Measurements from ENCODE around the gene PHYHIPL.
"Not testable (repeated sequence)": the region's sequence is repeated elsewhere in the genome, so short reads cannot be mapped to it uniquely, and the experiment has no call there.

Gene PHYHIPL

DNA sequence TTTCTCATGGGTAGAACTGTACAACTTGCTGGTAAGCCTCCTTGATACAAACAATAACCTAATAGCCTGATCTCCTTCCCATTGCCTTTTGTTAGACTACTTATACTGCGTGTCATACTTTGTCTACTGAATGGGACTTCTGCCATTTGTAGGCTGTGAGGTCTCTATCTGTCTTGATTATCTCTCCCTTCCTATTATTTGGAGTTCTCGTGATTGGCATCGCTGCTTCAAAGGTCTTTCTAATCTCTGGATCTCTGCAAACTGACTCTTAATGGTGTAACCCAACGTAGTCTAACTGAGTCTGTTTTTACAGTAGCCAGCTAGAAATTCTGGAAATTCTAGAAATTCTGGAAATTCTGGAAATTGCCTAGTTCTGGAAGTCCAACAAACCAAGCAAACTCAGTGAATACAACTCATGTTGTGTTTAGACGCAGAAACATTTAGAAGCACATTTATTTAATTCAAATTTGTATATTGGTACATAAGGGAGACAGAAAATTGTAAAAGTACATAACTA is 29.8 kb downstream of the PHYHIPL start:
- no peak for DNase-seq

DNA sequence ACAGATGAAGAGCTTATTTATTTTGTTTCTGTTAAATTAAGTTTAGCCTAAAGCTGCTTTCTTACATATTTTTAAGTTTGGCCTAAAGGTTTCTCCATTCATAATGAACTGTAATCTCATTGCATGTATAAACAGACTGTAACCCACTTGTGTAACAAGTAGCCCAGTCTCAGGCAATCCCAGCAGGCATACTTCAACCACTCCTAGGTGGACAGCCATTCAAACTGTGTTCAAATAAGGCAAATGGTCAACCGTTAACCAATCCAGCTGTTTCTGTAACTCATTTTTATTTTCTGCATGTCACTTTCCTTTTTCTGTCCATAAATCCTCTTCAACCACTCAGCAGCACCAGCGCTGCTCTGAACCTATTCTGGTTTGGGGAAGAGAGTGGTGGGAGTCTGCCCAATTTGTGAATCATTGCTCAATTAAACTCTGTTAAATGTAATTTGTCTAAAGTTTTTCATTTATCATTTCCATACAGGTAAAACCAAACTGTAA is 35.9 kb downstream of the PHYHIPL start:
- no peak for DNase-seq

DNA sequence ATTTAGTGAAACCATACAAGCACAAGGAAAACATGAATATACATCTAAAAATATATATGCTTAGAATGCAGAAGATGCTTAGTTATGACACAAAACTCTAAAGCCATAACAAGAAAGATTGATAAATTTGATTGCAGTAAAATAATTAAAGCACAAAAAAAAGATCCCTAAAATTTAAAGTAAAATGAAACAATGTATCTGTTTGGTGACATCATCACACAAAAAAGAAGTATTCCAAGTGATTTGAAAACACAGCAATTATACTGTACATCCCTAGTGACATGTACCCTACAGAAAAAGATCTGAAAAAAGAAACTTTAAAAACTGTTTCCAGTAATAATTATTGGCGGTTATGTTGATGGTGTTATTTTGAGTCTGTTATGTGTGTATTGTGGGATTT is 37.7 kb downstream of the PHYHIPL start:
- no peak for DNase-seq

DNA sequence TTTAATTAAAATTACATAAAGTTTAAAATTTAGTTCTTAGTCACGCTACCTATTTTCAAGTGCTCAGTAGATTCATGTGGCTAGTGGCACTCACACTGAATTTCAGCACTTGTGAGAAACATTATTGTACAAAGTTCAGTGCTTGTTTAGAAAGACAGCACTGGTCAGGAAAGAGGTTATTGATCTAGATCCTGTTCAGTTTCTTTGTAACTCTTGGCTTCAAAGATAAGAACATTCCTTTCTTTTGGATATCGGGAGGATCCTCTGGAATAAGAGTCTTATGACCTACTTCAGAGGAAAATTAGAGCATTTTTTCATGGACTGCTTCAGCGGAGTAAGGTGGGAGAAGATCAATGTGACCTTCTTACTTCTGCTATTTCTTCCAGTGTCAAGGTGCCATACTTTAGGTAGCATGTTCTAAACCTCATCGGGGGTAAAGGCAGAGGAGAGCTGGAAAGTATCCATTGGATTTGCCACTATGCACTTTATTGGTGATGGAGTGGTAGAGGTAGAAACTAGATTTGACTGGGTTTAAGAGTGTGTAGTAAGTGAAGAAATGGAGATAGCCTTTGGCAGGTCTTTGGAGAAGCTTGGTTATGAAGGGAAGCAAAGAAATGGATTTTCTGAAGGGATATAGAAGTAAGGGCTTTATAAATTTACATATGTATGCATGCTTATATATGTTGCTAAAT is 39.9 kb downstream of the PHYHIPL start:
- DNase-seq = no peak

DNA sequence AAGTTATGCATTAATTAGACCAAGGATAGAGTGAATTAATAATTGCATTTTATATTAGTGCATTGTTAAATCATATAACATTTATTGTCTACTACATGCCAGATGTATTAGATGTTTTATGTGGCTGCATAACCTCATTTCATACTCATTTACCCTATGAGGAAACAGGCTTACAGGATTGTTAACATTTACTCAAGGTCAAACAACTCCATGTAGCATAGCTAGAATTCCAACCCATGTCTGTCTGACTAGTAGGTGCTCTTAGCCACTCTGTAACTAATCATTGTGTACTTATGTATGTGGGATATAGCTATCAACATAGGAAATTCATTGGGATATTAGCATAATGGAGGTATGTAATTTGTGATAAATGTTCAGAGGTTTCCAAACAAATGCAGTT is 46.3 kb downstream of the PHYHIPL start:
- no peak for DNase-seq

DNA sequence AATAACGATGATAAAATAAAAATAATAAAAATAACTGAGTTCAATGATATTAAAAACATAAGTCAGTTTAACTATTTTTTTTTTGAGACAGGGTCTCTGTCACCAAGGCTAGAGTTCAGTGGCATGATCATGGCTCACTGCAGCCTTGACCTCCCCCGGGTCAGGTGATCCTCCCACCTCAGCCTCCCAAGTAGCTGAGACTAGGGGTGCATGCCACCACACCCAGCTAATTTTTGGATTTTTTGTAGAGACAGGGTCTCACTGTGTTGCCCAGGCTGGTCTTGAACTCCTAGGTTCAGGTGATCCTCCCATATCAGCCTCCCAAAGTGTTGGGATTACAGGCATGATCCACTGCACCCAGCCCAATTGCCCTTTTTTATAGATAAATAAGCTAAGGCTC is 47.2 kb downstream of the PHYHIPL start:
- DNase-seq = not testable (repeated sequence)

DNA sequence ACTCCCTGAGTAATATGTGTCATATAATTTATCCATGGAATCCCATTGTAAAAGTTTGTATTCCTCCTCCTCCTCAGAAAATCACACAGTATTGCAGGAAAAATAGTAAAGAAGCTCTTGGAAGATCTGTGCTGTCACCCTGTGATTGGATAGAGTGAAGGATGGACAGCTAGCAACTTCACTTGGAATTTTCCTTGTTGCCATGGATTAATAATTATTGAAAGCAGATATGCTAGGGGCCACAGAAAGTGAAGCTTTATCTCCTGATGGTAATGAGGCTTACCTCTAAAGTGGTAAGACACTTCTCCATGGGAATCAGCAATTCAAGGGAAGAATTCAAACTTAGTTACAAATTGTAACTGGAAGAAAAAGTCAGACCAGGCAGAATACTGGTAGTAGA is 48.8 kb downstream of the PHYHIPL start:
- no peak for DNase-seq

DNA sequence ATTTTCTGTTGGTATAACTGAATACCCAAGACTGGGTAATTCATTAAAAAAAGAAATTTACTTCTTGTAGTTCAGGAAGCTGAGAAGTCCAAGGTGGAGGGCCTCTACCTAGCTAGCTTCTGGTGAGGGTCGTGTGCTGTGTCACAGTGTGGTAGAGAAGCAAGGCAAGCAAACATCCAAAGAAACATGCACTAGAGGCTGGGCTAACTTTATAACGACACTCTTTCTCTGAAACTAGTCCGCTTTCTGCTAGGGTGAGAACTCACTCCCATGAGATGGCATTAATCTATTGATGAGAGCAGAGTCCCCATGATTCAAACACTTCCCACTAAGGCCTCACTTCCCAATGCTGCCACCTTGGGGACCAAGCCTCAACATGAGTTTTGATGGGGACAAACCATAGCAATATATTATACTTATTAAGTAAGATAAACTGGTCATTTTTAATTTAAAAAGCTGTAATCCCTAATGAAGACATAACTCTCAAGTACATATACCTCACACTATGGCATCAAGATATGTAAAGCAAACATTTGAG is 50.8 kb downstream of the PHYHIPL start:
- no peak for DNase-seq

DNA sequence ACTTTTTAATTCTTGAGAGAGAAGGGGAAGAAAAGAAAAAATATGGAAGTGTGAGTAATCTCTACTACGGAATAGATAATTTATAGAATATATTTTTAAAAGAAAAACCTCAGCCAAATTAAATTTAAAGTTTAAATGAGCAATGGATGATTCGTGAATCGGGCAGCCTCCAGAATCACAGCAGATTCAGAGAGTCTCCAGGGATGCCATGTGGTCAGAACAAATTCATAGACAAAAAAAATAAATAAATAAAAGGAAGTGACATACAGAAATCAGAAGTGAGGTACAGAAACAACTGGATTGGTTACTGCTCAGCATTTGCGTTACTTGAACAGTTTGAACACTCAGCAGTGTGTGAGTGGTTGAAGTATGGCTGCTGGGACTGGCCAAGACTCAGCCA is 53.0 kb downstream of the PHYHIPL start:
- no peak for DNase-seq

DNA sequence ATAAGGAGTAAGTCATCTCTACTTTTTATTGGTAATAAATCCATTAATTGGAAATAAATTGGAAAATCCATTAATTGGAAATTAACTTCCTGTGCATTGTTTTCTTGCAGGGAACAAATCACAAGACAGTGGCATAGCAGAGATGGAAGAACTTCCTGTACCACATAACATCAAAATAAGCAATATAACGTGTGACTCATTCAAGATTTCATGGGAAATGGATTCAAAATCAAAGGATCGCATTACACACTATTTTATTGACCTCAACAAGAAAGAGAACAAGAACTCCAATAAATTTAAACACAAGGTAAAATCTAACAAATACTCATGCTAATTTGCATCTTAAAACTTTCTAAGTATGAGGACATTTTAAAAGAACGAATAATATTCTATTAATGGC is 57.8 kb downstream of the PHYHIPL start:
- DNase-seq = no peak

DNA sequence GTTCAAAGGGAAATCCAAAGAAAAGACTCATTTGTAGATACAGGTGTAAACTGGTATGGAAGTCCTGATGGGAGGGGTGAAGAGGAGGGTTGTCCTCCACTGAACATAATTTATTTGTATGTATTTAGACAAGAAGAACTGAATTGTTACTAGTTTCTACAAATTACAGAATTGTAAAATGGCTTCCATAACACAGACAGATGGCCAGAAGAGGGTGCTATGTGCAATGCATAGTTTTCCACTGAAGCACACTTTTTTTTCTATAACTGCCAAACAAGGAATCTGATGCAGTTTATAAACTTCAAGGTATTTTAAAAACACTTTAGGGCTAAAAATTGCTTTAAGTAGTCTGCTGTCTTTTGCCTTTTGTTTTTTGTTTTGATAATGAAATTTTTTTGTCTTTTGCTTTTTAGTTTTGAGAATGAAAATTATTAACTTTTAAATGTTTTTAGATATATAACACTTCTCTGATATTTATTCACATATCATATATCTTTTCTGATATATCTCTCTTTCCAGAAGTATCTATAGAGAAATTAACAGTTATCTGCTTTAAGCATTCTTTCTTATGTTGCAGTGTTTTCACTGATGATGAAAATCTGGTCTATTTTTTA is 58.5 kb downstream of the PHYHIPL start:
- no peak for DNase-seq

DNA sequence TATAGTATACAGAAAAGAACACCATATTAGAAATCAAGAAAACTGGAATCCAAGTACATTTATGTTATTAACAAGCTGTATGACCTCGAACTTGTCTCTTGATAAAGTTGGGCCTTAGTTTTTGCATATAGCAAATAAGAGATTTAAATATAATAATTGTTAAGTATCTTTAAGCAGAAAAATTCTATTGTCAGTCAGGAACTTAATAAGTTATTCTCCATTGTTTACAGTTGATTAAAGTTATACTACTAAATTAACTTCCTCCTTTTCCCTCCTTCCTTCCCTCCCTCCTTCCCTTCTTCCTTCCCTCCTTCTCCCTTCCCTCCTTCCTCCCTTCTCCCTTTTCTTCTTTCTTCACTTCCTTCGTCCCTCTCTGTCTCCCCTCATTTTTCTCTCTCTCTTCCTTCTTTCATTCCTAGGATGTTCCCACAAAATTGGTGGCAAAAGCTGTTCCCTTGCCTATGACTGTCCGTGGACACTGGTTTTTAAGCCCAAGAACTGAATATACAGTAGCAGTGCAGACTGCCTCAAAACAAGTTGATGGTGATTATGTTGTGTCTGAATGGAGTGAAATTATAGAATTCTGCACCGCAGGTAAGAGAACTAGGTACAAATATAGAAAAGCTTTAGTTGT is 59.7 kb downstream of the PHYHIPL start:
- no peak for DNase-seq

DNA sequence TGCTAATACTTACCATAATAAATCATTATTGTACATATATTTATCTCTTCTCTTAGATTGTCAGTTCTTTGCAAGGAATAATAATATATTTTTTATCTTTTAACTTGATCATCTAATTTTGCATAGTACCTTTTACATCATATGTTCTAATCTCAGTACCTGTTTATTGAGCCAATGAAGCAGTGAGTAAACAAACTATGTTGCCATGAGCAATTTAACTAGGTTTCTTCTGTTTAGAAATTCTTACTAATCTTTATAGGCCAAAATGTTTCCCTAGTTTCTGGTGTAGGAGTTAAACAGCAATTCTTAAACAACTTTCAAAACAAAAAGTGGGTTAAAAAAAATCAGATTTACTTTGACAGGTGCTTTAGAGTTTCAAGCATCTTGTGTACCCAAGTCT is 61.3 kb downstream of the PHYHIPL start:
- no peak for DNase-seq

DNA sequence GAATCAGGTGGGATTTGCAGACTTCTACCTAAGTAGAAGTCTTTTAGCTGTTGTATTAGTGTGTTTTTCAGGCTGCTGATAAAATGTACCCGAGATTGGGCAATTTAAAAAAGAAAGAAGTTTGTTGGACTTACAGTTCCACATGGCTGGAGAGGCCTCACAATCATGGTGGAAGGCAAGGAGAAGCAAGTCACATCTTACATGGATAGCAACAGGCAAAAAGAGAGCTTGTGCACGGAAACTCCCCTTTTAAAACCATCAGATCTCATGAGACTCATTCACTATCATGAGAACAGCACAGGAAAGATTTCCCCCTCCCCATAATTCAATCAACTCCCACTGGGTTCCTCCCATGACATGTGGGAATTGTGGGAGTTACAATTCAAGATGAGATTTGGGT is 62.7 kb downstream of the PHYHIPL start:
- DNase-seq = not testable (repeated sequence)

DNA sequence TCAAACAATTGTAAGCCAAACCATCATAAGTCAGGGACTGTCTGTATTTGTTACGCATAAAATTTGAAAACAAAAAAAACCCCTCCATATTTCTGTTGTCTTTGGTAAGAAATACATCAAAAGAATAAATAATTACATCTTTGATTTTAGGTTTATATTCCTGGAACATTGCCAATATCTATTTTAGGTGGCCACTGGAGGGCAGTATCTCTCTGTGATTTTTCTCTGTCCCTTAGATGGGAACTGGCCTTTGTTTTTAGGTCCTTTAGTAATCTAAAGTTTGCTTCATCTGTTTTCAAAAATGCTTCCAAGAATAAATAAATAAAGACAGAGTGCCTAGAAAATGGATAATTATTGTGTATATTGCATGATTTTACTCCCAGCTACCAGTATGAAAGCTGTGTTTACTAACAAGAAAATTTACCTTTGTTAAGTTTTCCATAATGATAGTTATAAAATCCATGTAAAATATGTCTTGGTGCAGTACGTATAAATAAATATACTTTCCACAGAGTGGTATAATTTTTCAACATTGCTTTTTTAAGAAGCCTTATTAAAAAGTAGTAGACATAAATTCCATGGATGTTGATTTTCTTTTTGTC is 64.2 kb downstream of the PHYHIPL start:
- DNase-seq = no peak

DNA sequence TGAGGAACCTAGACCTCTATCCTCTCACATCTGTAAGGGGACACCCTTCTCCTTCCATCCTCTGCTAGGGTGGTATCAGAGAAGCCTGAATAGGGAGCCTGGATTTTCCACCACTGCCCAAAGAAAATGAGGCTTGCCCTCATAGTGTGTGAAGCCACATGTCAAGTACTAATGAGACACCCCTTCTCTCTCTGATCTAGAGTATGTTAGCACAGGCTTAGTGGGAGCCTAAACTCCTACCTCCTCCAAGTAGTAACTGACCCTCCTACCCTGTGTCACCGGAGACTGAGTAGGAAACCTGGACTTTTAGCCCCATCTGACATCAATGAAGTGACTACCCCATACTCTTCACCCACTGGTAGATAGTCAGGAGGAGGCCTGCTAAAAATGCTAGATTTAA is 65.6 kb downstream of the PHYHIPL start:
- no peak for DNase-seq

DNA sequence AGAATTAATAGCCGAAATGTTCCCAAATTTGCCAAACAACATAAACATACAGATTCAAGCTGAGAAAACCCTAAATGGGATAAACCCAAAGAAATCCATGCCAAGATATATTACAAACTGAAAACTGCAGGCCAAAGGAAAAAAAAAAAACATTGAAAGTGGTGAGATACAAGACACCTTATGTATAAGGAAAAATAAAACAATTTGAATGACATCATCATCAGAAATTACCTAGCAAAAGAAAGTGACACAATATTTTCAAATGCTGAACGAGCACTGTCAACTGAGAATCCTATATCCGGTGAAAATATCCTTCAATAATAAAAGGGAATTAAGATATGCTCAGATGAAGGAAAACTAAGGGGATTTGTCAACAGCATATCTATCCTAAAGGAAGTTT is 66.5 kb downstream of the PHYHIPL start:
- no peak for DNase-seq

DNA sequence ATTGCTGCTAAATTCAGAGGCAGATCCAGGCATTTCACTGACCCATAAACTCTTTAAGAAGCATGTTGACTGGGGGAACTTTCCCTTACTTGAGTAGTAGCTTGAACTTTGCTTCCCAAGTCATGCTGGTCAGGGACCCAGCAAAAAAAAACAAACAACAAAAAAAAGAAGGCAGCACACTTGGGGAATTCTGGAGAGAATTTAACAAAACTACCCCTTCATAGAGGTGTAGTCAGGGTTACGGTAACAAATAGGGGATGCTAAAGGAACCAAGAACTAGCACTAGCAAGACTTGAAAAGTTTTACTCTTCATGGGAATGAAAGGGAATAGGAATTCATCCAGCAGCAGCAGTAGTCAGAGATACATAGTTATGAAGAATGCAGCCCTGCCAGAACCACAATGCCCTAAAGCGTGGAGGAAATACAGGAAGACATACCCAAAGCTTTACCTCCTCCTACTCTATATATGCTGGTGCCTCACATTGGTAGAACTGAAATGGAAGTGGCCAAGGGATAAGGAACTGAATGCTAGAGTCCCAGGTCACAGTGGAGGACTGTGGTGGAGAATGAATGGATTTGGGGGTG is 67.3 kb downstream of the PHYHIPL start:
- no peak for DNase-seq

DNA sequence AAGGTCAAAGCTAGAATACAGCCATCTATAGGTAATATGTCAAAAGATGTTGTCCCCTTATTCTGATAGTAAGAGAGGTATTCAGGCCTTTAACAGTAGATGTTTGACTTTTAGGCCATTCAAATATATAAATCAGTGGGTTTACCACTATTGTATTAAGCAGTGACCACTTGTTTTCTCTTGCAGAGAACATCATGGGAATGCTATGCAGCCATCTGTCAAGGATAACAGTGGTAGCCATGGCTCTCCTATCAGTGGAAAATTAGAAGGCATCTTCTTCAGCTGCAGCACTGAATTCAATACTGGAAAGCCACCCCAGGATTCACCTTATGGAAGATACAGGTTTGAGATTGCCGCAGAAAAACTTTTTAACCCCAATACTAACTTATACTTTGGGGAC is 68.4 kb downstream of the PHYHIPL start:
- no peak for DNase-seq

DNA sequence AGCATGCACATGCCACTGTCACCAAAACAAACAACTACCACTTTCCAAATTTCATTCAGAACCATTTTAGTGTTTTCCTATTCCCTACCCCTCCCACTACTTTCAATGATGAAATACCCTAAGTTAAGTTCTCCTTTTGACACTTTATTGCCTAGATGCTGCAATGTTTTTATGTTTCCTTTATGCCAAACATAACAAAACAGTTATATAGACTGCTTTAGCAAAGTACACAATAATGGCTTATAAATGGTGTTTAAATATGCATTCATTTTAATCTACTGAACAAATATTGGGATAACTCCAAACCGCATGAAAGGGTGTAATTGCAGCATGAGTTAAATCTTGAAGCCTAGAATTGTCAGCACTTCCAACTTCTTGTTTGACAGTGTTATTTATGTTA is 69.2 kb downstream of the PHYHIPL start:
- no peak for DNase-seq

DNA sequence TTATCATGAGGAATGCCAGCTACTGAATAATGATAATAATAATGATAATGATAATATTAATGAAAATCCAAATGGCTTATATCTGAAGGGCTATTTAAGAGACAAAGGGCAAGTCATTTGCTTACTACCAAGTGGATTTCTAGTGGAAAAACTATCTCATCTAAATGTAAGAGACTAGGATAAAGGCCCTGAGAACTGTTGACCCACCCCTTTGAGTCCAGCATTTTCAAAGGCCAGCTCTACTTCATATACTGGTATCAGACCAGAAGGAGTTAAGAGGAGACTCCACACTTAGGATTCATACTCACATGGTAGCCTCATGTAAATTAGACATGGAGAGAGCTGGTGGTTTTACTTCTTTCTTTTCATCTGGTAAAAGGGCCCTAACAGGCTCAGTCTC is 76.0 kb downstream of the PHYHIPL start:
- no peak for DNase-seq

DNA sequence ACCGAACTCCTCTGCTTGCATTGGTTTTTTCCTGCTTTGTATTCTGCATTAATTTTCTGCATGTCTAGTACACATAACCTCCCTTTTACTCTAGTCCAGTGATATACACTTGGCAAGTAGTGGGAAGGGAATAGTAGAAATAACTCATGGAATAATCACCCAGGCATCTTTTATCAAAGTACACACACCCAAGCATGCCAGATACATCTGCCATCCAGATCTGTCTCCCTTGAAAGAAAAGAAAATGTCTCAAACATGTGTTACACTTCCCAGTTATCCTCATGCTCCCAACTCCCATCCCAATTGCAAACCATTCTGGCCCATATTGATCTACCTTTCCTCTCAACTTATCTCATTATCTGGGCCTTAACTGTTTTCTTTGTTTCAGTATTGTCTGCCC is 79.0 kb downstream of the PHYHIPL start:
- no peak for DNase-seq

DNA sequence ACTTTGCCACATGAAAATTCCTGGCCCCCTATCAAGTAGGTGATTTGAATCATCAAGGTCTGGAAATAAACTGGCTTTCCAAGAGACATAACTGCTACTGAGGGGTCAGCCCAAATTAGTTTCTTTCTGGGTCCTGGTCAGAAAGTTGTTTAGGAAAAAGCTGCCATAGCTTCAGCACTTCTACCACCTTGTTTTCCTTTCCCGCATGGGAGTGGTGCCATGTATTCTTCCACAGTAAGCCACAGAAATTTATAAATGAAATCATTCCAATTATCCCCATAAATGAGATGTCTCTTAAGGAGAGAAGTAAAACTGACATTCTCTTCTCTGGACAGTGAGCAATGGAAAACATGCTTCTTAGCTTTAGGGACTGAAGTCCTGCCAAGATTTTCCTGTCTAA is 80.8 kb downstream of the PHYHIPL start:
- no peak for DNase-seq
